ENCODE measurements around the gene CTNNBL1.
"Not testable (repeated sequence)": the region's sequence is repeated elsewhere in the genome, so short reads cannot be mapped to it uniquely, and the experiment has no call there.

The CTNNBL1 gene

DNA sequence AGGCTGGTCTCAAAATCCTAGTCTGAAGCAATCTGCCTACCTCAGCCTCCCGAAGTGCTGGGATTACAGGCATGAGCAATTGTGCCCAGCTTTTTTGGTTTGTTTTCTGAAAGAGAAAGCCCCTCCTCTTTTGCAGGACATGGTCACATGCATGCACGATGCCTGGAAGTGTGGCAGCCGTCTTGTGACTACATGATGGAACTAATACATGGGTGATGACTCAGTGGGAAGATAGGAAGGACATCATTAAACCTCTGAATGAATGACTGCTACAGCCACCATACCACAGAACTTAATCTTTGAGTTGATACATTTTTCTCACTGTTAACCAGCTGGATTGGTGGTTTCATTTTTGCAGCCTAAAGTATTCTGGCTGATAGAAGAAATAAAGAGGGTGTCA lies 13.4 kb upstream of the CTNNBL1 start:
- DNase-seq = no peak

DNA sequence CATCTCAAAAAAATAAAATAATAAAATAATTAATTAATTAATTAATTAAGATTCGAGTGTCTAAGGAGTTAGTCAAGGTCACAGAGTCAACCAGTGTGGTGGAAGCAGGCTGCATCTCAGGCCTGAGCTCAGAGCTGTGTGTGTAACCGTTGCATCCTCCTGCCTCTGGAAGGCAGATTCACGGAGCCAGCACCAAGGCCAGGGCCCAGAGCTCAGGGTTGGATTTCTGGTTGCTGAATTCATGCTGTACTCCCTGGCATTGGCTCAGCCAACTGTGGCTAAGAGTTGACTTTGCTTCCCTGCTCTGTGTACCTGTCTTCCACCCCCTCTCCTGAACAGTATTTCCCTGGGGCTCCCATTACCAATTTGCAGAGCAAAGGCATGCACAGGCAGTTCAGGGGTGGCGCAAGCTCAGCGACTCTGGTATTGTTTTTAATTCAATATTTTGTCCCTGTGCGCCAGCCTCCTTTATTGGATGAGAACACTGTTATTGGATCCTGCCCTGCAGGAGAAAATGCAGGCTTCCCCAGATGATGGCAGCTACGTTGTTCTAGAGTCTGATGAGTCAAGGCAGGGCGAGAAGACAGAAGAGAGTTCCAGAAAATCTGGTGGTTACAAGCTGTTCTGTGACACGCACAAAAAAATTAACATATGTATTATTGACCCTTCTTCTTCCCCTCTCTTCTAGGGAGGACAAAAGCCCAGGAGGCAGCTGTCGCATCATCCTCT lies 12.3 kb upstream of the CTNNBL1 start:
- DNase-seq = no peak

DNA sequence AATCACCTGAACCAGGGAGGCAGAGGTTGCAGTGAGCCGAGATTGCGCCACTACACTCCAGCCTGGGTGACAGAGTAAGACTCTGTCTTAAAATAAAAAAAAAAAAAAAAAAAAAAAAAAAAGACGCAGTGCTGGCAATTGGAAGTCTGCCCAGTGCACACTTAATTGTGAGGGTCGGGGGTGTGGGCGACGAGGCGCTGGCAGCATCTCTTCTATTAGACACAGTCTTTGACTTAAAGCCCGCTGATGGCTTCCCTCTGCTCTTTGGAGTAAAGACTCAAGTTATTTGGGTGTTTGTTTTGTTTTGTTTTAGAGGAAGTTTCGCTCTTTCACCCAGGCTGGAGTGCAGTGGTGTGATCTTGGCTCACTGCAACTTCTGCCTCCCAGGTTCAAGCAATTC lies 10.7 kb upstream of the CTNNBL1 start:
- not testable (repeated sequence) for DNase-seq

- no peak for DNase-seq
Observed at GRCh38 chr20:37686762-37687477, 6.9 kb upstream of the CTNNBL1 start.

DNA sequence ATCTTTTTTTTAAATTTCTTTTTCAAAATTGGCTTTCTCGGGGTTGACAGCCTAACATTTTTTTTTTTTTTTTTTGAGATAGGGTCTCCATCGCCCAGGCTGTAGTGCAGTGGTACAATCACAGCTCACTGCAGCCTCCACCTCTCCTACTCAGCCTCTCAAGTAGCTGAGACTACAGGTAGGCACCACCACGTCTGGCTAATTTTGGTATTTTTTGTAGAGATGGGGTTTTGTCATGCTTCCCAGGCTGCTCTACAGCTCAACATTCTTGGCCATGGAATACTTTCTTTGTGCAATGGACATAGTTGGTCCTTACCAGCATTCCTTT lies 6.4 kb upstream of the CTNNBL1 start:
- no peak for DNase-seq

GRCh38 chr20:37688093-37688492 lies 5.7 kb upstream of the CTNNBL1 start:
- no peak for DNase-seq

- no peak for DNase-seq
Observed at GRCh38 chr20:37690626-37691369, 3.0 kb upstream of the CTNNBL1 start.

DNA sequence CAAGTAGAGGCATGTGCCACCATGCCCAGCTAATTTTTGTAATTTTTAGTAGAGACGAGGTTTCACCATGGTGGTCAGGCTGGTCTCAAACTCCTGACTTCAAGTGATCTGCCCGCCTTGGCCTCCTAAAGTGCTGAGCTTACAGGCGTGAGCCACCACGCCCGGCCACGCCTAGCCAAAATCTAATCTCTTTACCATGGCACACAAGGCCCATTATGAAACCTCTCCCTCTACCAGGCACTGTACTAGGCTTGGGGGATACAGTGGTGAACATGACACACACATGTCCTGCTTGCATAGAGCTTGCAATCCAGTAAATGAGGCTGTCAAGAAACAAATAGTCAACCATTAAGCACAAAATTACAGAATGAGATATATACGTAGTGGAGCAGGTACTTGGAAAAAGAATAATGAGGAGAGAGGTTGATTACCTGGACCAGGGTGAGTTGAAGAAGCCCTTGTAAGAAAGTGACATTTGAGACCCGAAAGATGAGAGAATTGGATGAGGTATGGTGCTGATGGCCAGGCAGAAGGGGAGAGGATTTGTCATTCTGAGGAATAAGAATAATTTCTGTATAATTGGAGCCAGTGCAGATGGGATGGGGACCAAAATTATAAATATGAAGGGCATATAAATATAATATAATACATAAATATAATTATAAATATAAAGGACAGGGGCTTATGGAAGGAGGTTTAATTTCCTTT lies 1.2 kb upstream of the CTNNBL1 start:
- DNase-seq = no peak

- DNase-seq = no peak
Observed at GRCh38 chr20:37693242-37693634, 592 bp upstream of the CTNNBL1 start.

GRCh38 chr20:37695684-37696342 lies 2.0 kb downstream of the CTNNBL1 start:
- DNase-seq = no peak

GRCh38 chr20:37697314-37697713 lies 3.5 kb downstream of the CTNNBL1 start:
- no peak for DNase-seq

GRCh38 chr20:37699202-37699601 lies 5.4 kb downstream of the CTNNBL1 start:
- DNase-seq = no peak

DNA sequence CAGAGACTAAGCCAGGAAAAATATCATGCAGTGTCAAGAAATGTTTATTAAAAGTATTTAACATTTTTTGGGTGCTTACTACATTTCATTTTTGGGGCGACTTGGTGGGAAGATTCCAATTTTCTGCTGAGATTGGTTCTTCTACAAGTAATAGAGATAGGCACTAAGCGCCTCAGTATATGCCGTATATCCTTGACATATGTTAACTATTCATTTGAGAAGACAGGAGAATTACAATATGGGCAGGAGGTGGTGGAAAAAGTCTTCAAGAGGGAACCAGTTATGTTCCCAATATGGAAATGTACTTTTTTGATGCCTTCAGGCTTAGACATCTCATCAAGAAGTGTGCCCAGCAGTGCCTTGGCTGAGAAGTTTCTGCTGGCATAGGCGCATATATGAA lies 6.5 kb downstream of the CTNNBL1 start:
- no peak for DNase-seq

GRCh38 chr20:37701676-37702075 lies 7.8 kb downstream of the CTNNBL1 start:
- not testable (repeated sequence) for DNase-seq

DNA sequence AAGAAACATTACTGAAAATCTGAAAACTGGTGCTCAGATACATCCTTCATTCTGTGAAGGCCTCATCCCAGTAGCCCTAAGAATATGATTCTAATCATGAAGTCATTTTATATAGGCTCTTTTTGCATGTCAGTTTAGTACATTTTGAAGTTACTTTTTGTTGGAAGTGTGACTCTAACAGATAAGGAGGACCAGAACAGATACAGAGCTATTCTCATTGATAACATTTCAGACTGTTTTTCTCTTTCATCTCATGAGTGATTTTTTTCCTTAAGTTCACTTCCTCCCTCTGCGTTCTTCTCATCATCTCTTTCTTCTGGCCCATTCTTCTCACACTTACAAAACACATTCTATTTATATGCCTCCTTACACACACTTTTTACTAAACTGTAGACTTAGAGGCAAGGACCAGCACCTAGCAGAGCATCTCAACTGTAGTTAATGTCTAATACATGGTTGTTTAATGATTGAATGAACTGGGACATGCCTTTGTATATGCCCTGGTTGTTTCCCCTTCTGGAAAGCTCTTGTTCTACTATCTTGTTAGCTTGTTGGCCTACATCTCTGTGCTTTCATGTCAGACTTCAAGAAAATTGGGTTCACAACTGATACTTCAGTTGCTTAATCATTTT lies 8.7 kb downstream of the CTNNBL1 start:
- no peak for DNase-seq

- DNase-seq = no peak
Observed at GRCh38 chr20:37703035-37703845, 9.4 kb downstream of the CTNNBL1 start.

DNA sequence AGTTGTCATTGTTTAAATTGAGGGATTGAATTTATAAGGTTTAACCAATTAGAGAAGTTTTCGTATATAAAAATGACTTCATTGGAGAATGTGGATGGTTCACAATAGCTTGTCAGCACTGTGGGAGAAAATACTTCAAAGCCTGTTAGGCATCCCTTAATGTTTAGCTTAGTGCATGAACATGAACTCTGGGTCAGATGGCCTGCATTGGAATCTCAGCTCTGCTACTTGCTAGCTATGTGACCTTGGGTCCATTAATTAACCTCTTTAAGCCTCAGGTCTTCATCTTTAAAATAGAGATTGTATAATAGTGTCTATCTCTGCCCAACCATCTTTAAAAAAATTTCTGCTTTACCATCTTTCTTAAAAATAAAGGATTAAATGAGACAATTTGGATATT lies 11.1 kb downstream of the CTNNBL1 start:
- no peak for DNase-seq

DNA sequence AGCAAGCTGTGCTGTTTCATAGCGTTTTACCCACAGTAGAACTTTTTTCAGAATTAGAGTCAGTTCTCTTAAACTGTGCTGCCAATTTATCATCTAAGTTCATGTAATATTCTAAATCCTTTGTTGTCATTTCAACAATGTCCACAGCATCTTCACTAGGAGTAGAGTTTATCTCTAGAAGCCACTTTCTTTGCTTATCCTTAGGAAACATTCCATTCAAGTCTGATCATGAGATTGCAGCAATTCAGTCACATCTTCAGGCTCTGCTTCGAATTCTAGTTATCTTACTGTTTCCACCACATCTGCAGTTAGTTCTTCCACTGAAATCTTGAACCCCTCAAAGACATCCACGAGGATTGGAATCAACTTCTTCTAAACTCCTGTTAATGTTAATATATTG lies 12.5 kb downstream of the CTNNBL1 start:
- no peak for DNase-seq

DNA sequence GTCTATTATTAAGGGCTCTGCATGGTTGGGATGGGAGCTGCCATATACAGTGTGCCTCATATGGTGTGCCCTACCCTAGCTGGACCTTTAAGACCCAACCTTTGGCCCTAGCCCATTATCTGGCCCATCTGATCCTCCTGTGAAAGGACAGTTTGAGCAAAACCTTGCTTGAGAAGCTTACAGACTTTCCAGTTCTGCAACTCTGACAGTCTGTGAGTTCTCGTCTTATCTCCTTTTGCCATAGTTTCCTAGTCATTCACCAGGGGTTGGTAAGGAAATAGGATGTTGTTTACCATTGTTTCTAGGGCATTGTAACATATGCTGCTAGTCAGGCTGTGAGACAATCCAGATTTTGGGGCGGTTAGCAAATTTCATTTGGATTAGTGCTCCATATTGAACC lies 17.2 kb downstream of the CTNNBL1 start:
- DNase-seq = no peak

- no peak for DNase-seq
Observed at GRCh38 chr20:37711994-37712964, 18.4 kb downstream of the CTNNBL1 start.

All from activated T-cell treated with anti-CD3 and anti-CD28 coated beads, Interleukin-2, amount 50 U/mL, for 1 hour (primary cell).